Left lobe of liver (tissue), 2 donors: ENCODE data around the gene MED31. TPM values are rescaled to one million over a fixed set of nuclear protein-coding genes. Genes with fewer than 3 reads are reported as not detected.
"Not testable (repeated sequence)": the region's sequence is repeated elsewhere in the genome, so short reads cannot be mapped to it uniquely, and the experiment has no call there.

Source experiments
- ATAC-seq: fragments of 200-7000 bp; cut with Tn5 transposase; one replicate; pipeline ENCODE4 v1.9.1; 2020; ENCODE audit warnings: mild to moderate bottlenecking, moderate library complexity
- DNase-seq: peaks from one replicate; pipeline ENCODE4 v3.0.0-alpha.2; 2020; ENCODE audit warnings: low spot score
- total RNA-seq: library from RNA; stranded (reverse); gene quantifications from one replicate; pipeline ENCODE4 v1.2.1, GENCODE V29; 2021
- donor health status: DM: no; HTN: no; CAD: no; lungs with moderate emphysema.
- donor health status: DM: no; HTN: yes; CAD: no.

The MED31 gene
- total RNA-seq, 1 donor from 2014 or later = 6.5 TPM

DNA sequence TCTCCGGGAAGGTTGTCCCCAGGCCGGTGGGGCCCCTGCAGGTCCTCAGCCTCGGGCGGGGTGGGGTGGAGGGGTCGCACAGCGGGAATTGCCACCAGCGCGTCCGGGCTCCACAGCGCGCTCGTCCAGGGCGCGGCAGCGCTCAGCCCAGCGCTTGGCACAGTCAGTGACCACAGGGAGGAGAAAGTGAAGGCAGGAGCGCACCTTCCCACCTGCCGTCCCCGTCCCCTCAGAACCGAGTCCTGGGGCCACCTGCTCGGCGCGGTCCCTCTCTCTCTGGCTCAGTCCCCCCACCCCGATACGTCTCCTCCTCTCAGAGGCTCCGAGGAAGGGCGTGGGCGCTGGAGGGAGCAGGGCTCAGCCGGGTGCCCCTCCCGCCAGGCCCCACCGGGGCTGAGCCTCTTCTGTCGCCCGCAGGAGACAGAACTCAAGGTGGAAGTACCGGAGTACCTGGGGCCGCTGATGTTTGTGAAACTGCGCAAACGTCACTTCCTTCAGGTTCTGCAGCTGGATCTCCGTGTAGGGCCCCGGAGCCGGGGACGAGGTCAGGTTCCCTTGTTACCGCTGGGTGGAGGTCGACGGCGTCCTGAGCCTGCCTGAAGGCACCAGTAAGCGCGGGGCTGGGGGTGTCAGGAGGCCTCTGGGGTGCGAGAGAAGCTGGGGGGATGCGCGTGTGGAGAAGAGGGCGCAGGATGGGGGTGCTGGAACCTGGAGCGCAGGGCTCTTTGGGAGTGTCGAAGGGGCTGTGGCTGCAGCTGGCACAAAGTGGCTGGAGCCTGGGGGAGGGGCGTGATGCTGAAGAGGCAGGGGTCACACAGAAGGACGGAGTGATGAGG is 5.6 kb upstream of the MED31 start:
- not testable (repeated sequence) for DNase-seq, ATAC-seq

DNA sequence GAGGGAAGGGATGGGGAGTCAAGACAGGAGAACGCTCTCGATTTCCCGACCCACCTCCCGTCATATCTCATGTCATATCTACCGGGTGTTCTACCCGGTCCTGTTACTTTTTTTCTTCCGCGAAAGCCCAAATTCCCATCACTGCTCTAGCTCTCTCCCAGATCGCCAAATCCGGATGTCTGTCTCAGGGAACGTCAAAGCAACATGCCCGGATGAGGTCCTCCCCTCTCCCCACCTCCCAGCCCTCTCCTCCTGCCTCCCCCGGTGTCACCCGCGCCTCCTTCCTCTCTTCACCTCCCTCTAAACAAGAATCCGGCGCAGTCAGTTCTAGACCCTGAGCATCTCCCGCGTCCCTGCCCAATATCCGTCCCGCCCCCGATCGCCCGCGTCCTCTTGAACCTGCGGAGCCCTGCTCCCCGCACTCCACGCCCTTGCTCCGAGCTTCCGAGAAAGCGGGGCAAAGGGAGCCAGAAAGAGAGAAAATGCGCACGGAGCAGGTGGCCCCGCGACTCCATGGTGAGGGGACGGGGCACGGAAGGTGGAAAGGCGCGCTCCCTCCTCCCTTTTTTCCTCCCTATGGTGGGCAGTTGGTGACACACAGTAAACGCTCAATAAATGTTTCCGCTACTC is 4.4 kb upstream of the MED31 start:
- not testable (repeated sequence) for ATAC-seq, DNase-seq

DNA sequence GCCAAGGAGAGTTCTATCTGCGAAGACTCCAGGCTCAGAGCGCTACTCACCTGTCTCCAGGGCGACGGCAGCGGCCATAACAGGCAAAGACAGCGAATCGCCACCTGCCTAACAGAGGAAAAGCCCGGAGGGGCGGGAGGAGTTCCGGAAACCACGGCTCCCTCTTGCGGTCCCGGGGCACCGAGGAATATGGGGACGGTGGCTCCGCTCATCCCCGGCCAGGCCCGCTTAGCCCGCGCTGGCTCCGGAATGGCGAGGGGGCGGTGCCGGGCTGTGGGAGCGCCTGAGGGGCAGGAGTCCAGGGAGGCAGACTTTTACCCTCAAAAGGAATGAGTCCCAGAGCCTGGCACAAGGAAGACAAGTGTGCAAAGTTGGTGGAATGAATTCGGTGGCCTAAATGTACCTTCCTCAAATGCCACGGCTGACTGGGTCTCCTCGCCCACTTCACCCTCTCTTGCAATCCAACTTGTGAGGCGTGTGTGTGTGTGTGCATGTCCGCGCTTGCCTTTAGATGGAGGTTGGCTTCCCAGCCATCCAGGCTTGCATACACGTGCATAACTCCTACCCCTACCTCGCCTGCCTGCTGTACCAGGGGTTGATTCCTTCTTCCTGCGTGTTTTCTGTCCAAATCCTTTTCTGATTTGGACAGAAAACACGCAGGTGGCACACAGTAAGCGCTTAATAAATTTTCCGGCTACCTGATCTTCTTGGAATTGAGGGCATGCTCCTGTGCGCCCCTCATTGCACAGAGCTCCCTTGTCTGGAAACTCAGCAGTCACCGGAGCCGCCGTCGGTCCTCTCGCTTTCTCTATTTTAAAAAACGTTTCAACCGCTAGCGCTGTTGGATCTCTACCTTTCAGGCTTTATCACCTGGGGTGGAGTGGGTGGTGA is 3.7 kb upstream of the MED31 start:
- DNase-seq (no peak), ATAC-seq (no peak)

DNA sequence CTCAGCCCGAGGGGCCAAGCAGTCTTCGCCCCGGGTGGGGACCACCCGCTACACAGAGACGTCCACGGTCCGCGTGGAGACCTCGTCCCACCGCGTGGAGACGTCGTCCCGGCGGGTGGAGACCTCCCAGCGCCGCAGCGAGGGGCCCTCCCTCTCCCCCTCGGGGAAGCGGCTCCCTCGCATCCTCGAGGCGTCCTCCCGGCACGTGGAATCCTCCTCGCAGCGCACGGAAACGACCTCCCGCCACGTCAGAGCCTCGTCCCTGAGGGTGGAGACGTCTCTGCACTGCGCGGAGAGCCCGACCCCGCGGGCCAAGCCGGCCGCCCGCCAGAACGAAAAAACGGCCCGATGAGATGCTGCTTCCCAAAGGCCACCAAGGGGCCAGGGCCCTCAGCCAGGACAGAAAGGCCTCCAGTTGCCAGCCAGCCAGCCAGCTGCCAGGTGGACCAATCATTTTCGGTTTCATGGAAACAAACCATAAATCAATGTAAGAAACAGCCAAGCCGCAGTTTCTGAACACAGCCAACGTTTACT is 581 bp upstream of the MED31 start:
- peak; percentile 69 for ATAC-seq
- peak; percentile 86 for DNase-seq

DNA sequence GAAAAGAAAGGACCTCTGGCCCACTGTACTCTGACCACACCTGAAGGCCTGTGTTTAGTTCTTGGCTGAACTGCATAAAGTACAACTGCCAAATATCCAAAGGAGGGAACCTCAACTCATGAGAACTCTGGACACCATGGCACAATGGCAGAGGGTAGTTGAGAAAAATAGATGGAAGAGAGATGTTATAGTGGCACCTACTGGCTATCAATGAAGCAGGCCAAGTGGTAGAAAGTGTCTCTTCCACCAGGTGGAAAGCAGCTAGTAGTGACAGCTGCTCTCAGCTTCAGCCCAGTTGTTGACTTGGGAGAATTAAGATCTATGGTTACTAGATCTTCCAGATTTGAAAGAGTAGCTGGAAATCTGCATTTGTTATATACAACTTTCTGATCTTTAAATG is 3.2 kb downstream of the MED31 start:
- ATAC-seq = peak; percentile 6
- no peak for DNase-seq

DNA sequence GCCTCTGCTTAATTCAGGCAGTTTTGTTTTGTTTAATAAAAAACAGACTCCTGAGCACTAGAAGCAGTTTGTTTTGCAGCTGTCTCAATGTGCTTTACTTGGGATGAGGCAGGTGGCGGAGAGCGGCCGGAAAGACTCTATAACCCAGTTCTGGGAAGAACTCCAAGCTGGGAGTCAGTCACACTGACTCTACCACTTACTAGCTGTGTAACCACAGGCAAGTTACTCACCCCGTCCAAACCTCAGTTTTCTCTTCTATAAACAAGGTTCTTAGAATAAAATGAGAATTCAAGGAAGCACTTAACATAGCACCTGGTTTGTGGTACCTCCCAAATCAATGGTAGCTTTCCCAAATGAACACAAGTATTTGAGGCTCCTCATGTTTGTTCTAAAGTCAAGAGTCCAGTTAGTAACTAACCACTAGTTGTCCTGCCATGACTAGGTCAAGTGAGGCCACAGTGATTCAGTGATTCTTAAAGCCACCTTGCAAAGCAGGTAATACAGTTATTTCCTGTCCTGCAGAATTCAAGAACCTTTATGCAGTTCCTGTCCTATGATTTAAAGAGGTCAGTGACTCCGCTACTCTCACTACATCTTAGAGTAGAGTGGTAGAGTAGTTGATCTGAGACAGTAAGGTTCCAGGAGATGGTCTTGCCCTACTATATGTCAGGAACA is 7.8 kb downstream of the MED31 start:
- DNase-seq (no peak), ATAC-seq (no peak)

DNA sequence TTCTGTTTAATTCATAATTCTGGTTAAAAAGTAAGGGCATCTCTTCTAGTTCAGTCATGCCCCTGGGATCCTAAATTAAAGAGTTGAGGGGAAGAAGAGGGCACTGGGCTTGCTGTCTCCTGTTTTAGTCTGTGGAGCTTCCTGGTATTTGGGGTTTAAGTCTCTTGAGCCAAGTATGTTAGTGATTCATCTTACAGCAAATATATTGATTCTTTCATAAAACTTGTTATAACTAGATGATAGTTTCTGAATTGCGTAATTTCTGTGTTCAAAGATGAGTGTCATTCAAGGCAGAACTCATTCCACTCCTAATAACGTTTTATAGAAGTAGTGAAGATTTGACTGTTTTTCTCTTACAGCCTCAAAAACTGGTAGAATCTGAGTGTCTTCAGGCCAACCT is 8.8 kb downstream of the MED31 start:
- ATAC-seq = no peak
- DNase-seq = no peak

DNA sequence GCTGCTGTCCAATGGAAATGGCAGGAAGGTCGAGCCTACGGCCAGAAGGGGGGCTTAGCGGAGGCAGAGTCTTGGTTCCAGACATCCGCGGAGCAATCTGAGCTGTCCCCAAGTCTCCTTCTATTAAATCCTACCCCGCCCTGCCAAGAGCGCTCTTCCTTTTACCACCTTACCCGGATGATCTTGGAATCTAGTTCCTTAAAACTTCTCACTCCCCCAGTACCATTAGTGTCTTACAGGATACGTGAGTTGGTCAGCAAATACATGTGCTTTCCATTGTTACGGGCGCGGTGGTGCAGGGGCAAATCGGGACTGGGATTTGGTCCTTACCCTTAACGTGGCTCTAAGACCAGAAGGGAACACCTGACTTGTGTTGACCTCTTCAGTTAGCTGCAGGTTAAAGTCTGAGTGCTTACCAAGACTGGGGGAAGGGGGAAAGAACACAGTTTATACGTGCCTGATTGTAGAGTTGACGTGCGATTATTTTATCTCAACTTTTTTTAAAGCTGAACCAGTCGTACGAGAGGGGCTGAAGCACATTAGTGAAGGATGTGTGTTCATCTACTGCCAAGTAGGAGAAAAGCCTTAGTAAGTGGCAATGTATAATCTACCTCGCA is 10.1 kb downstream of the MED31 start:
- ATAC-seq = peak; percentile 63
- DNase-seq = no peak

DNA sequence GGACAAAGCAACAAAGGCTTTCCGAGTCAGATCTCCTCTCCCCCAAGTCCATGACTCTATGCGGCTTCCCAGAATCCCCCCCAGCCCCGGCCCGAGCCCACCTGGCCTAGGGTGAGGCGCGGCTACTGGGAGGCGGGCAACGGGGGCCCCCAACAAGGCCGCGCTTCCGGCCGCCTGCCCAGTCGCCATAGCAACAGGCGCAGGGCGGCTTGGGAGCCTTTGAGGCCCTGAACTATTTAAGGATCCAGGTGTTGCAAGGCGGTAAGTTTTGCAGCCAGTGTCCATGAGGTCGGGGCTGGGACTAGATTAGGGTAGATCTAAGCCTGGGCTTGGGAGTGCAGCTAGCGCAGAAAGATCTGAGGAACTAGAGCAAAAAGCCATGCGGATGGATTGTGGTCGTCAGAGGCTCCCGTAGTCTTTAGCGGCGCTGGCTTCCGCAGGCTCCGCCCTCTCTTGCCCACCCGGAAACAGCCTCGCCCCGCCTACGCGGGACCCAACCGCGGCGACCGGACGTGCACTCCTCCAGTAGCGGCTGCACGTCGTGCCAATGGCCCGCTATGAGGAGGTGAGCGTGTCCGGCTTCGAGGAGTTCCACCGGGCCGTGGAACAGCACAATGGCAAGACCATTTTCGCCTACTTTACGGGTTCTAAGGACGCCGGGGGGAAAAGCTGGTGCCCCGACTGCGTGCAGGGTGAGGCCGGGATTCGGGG is 10.7 kb downstream of the MED31 start, which contains the start of the genes KIAA0753 and TXNDC17:
Gene KIAA0753 (minus strand): TSS at position 176 of the 711 bp plus-strand sequence. CDS start 5,608 bp downstream, outside the sequence.
Gene TXNDC17 (plus strand): TSS at position 525 of the 711 bp plus-strand sequence. CDS start 23 bp downstream, at position 548.
- DNase-seq = peak; percentile 93
- ATAC-seq = peak; percentile 93

DNA sequence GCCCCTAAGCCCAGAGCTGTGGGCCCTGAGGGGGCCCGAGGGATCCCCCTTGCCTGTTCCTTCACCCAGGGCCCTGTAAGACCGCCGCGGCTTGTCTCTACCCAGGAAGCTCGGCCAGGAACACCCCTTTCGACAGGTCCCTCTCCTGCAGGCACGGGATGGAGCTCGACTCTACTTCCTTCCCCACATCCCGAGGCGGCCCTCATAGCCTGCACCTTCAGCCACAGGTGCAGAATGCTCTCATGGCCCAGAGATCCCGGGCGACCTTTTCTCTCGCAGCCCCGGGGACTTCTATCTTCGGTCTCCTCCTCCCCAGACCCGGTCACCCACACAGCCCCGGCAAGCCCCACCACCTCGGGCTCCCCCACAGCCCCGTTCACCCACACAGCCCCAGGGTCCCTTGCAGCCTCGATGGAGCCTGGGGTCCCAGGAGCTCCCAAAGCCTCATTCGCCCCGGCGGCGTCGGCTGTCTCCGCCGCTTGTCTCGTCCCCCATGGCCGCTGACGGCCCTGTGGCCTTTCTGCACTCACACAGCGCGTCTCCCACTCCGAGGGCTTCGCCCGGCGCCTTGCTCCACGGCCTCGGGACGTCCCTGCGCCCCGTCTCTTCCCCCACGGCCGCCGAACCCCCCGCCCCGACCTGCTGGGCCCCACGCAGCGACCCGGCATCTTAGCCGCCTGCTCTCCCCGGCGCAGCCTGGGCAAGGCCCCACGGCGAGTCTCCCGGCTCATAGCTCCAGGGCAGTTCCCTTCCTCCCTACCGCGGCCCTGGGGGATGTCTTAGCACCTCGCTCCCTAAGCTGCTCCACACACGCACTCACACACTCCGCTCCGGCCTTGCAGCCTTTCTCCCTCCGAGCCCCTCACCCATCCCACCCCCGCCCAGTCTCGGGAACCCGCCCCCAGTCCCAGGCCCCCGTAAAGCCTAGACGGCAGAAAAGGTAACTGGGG is 11.5 kb downstream of the MED31 start:
- peak; percentile 43 for ATAC-seq
- peak; percentile 52 for DNase-seq

DNA sequence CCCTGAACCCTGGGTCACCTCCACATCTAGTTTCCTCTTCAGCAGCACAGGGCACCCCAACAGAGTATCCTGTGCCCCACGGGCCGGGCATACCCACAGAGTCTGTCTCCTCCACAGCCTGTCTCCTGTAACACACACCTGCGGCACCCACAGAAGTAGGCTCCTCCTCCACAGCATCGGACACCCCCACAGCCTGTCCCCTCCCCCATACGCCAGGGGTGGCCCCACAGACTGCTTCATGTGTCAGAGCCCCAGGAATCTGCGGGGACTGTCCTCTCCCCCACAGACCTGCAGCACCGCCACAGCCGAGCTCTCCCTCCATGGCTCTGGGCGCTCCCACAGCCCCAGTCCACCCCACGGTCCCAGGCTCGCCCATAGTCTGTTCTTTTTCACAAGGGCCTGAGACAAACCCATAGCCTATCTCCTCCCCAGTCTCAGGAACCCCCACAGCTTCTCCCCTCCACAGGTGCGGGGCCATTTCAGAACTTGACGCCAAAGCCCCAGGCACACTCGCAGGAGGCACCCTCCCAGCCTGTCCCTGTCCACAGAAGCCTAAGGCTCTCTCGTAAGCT is 12.3 kb downstream of the MED31 start:
- DNase-seq (no peak), ATAC-seq (no peak)

DNA sequence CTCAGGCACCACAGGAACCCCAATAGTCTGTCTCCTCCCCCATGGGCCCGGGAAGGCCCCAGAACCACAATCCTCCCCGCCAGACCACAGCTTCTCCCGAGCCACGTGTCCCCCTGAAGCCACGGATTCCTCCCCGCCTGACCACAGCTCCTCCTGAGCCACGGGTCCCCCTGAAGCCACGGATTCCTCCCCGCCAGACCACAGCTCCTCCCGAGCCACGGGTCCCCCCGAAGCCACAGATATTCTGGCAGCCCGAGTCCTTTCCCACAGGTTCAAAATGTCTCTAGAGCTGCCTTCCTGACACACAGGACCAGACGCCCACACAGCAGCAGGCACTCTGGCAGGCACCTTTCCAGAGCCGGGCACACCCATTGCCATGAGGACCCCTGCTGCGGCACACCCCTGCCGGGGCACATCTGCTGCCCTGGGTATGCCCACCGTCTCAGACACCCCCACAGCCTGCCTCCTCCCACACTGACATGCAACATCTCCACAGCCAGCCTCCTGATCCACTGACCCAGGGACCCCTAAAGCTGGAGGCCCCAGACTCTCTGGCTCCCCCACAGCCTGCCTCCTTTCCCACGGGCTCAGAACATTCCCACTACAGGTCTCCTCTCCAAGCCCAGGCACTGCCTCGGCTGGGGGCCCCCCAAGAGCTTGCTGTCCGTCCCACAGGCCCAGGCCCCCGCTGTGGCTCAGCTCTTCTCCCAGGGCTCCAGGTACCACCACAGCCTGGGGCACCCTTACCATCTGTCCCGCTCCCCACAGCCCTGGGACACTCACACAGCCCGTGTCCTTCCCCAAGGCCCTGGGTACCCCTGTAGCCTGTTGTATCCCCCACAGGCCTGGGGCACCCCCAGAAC is 13.1 kb downstream of the MED31 start:
- ATAC-seq = no peak

DNA sequence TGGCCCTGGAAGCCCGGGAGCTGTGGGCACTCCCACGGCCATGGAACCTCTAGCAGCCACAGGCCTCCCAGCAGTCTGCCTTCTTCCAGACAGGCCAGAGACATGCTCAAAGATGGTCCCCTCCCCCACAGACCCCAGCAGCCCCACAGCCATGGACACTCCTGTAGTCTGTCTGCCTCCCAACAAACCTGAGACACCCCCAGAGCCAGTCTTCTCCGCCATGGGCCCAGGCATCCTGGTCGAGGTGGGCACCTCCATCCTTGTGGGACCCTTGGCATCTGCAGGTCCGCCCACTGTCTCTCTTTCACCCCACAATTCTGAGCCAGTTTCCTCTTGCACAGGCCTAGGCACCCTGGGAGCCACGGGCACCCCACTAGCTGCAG is 14.0 kb downstream of the MED31 start:
- ATAC-seq = no peak
- DNase-seq = no peak

More for the DNA sequence above, 13.1 kb downstream of the MED31 start:
- no peak for DNase-seq

DNA sequence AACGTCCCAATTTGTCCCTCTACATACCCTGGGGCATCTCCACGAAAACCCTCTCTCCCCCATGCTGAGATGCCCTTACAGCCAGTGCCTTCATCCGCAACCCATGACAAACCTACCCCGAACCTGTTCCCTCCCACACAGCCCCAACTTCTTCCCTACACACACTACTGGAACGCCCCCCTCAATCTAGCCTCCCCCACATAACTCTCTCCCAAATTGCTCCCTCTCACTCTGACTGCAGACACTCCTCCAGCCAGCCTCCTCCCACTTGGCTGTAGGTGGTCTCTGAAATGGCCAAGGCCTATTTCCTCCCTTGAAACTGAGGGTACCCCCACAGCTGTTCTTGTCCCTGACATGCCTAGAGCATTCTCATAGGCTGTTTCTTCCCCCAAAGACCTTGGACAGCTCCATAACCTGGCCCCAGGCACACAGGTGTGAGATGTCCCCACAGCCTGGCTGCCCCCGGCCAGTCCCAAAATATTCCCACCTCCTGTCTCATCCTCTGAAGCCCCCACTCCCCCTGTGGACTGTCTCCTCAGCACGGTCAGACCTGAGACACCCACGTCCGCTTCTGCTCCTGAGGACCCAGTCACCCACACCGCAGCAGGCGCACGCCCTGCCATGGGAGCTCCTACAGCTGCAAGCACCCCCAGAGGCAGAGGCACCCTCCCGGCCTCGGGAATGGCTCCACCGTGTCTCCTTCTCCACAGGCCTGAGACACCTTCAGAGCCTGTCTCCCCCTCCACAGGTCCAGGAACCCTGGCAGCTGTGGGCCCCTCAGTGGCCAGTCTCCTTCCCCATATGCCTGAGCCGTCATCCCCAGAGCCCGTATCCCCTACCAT is 14.6 kb downstream of the MED31 start:
- ATAC-seq = no peak
- DNase-seq = no peak

DNA sequence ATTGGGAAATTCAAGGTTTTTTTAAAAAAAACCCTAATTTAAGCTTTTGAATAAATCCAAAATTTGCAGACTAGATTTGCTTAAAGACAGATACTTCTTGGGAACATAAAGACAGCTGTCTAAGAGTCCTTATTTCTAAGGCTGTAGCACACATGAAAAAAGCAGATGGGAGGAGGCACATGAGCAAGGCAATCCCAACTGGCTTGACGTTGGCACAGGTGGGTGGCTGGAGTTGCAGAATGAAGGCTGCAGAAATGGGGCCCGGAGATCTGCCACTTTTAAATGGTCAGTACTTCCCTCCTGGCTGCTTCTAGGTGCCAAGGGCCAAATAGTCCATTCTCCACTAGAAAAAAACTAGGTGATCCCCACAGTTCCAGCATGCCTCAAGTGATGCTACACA is 15.3 kb downstream of the MED31 start:
- ATAC-seq (no peak), DNase-seq (no peak)

DNA sequence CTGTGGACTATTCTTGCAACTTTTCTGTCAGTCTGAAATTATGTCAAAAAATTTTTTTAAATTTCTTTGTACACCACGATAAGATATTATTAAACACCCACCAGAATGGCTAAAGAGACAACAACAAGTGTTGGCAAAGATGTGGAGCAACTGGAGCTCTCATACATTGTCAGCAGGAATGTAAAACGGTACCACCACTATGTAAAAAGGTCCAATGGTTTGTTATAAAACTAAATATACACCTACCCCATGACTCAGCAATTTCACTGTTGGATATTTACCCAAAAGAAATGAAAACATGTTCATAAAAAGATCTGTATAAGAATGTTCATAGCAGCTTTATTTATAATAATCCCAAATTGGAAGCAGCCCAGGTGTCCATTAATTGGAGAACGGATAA is 18.1 kb downstream of the MED31 start:
- no peak for ATAC-seq
- DNase-seq = no peak
